Activated CD4-positive, alpha-beta T cell treated with anti-CD3 and anti-CD28 coated beads, Interleukin-2, amount 10 ng/mL, durations not matched to agents 24 days and 14 days (primary cell): ENCODE data around the gene KRT39. TPM values are rescaled to one million over a fixed set of nuclear protein-coding genes. Genes with fewer than 3 reads are reported as not detected.
"Not testable (repeated sequence)": the region's sequence is repeated elsewhere in the genome, so short reads cannot be mapped to it uniquely, and the experiment has no call there.

Experiments used
- DNase-seq: peaks from one replicate; pipeline ENCODE4 v3.0.0; 2022
- H3K27ac Mint-ChIP-seq: one replicate; pipeline ENCODE4 v1.8.0; 2022; ENCODE audit warnings: mild to moderate bottlenecking, mixed read lengths
- H3K27me3 Mint-ChIP-seq: one replicate; pipeline ENCODE4 v1.8.0; 2022; ENCODE audit warnings: mixed read lengths
- H3K36me3 Mint-ChIP-seq: one replicate; pipeline ENCODE4 v1.8.0; 2022; ENCODE audit warnings: low read depth, mild to moderate bottlenecking, mixed read lengths
- H3K4me1 Mint-ChIP-seq: one replicate; pipeline ENCODE4 v1.8.0; 2021; ENCODE audit warnings: mixed read lengths
- H3K4me3 Mint-ChIP-seq: one replicate; pipeline ENCODE4 v1.8.0; 2022; ENCODE audit warnings: mild to moderate bottlenecking, moderate library complexity, mixed read lengths
- H3K9me3 Mint-ChIP-seq: one replicate; pipeline ENCODE4 v1.8.0; 2021; ENCODE audit warnings: mixed read lengths
- intact Hi-C: fragments of 100-400 bp; cut with micrococcal nuclease; formaldehyde crosslinking; loops from one replicate; pipeline ENCODE4 v1.15.1; 2023
- total RNA-seq: library from RNA; stranded (reverse); gene quantifications from 2 replicates; pipeline ENCODE4 v1.2.3, GENCODE V29; 2022

Gene KRT39
- total RNA-seq, 1 donor from 2014 or later, result not detected

DNA sequence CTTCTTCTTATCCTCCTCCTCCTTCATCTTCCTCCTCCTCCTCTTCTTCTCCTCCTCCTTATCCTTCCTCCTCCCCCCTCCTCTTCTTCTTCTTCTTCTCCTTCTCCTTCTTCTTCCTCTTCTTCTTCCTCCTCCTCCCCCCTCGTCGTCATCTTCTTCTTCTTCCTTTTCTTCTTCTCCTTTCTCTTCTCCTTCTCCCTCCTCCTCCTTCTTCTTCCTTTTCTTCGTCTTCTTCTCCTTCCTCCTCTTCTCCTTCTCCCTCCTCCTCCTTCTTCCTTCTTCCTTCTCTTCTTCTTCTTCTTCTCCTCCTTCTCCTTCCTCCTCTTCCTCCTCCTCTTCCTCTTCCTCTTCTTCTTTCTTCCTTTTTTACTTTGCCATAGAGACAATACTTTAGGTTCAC, 24.2 kb downstream of the KRT39 start:
- no peaks in the 10 kb centered on the region for H3K36me3 Mint-ChIP-seq
- intact Hi-C loops, result no loop called here
- no peak overlapping the region for H3K27ac Mint-ChIP-seq
- H3K9me3 Mint-ChIP-seq, result no peaks in the 10 kb centered on the region
- no peaks in the 10 kb centered on the region for H3K4me1 Mint-ChIP-seq
- no peak overlapping the region for H3K4me3 Mint-ChIP-seq
- H3K27me3 Mint-ChIP-seq, result peaks cover 32% of the 10 kb centered on the region
- DNase-seq, result no peak

DNA sequence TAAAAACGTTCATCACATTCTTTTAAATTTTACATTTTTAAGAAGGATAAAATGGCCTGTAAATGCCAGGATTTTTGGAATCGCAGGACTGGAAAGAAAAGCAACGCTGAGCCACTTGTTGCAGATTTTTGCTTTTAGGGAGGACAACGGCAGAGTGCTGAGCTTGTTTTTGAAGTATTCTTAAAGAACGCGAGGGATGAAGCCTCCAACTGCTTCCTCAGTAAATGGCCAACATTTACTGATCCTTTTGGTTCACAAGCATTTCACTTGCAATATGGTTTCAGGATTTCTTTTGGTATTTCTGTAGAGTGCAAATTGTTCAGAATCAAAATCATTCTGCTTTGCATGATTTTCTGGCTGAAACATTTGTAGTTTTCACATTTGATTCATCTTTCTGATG, 26.5 kb downstream of the KRT39 start:
- H3K27ac Mint-ChIP-seq, result no peak overlapping the region
- H3K36me3 Mint-ChIP-seq, result no peaks in the 10 kb centered on the region
- H3K9me3 Mint-ChIP-seq, result no peaks in the 10 kb centered on the region
- peaks cover 18% of the 10 kb centered on the region for H3K27me3 Mint-ChIP-seq
- intact Hi-C loops, result no loop called here
- H3K4me1 Mint-ChIP-seq, result no peaks in the 10 kb centered on the region
- DNase-seq, result no peak
- H3K4me3 Mint-ChIP-seq, result no peak overlapping the region

DNA sequence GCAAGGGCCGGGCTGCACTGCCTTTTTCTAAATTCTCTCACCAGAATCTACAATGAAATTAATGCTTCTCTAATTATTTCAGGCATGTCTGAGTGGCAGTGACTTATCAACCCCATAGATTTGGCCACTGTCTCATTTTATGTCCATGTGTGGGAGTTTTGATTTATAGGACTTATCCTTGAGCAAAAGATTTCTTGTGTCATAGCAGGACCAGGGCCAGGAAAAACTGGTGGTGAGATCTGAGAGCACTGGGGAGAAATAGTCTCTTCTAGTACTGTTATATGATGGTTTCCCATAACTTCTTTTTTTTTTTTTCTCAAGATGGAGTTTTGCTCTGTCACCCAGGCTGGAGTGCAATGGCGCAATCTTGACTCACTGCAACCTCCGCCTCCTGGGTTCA, 27.8 kb downstream of the KRT39 start:
- peaks cover 13% of the 10 kb centered on the region for H3K27me3 Mint-ChIP-seq
- intact Hi-C loops, result no loop called here
- H3K36me3 Mint-ChIP-seq, result no peaks in the 10 kb centered on the region
- no peak overlapping the region for H3K4me3 Mint-ChIP-seq
- H3K4me1 Mint-ChIP-seq, result no peaks in the 10 kb centered on the region
- no peak overlapping the region for H3K27ac Mint-ChIP-seq
- no peaks in the 10 kb centered on the region for H3K9me3 Mint-ChIP-seq
- no peak for DNase-seq

DNA sequence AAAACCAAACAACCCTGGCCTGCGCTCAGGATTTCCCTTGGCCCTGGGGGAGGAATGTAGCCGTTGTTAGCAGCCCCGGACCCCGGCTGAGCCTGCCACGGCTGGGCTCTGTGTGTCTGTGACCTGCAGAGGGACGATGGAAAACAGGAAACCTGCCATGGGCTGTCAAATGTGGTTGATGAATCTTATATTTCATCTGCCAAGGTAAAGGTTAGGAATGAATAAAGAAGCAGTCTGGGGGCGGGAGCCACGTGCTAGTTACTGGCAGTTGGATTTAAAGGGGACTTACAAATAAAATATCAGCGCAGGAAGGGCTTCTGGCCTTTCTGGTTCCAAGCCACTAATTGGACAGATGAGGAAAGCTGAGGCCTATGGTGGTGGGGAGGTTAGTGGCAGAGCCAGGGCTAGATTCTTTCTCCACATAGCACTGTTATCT, 29.3 kb downstream of the KRT39 start, which contains the start of gene KRT23:
Gene KRT23, minus strand, starts transcription at position 263 of the 436 bp plus-strand sequence. CDS start 1,043 bp downstream, outside the sequence.
- no peak for DNase-seq
- H3K27me3 Mint-ChIP-seq, result peaks cover 17% of the 10 kb centered on the region
- H3K9me3 Mint-ChIP-seq, result no peaks in the 10 kb centered on the region
- no peak within 1 kb of the TSS for H3K27ac Mint-ChIP-seq
- intact Hi-C loops, result no loop called here
- no peaks in the 10 kb centered on the region for H3K4me1 Mint-ChIP-seq
- H3K4me3 Mint-ChIP-seq, result no peak within 1 kb of the TSS
- no peaks in the 10 kb centered on the region for H3K36me3 Mint-ChIP-seq

DNA sequence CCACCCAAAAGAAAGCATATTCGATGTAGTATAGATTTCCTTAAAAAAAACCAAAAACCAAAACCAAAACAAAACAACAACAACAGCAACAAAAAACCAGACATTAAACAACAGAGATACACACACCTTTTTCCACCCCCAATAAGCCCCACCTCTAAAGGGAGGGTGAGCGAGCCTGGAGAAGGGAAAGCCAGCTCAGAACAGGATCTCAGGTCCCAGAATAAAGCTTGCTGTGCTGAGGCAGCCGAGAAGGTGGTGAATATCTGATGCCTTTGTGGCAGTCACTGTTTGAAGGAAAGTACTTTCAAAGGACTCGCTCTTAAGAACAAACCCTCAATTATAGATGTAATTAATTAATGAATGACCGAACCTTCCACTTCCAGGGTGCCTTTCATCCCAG, 29.8 kb downstream of the KRT39 start:
- Mint-ChIP-seq H3K4me1 (no peaks in the 10 kb centered on the region), H3K9me3 (no peaks in the 10 kb centered on the region), H3K36me3 (no peaks in the 10 kb centered on the region), H3K4me3 (no peak overlapping the region), H3K27ac (no peak overlapping the region), H3K27me3 (peaks cover 16% of the 10 kb centered on the region)
- intact Hi-C loops, result no loop called here
- no peak for DNase-seq

DNA sequence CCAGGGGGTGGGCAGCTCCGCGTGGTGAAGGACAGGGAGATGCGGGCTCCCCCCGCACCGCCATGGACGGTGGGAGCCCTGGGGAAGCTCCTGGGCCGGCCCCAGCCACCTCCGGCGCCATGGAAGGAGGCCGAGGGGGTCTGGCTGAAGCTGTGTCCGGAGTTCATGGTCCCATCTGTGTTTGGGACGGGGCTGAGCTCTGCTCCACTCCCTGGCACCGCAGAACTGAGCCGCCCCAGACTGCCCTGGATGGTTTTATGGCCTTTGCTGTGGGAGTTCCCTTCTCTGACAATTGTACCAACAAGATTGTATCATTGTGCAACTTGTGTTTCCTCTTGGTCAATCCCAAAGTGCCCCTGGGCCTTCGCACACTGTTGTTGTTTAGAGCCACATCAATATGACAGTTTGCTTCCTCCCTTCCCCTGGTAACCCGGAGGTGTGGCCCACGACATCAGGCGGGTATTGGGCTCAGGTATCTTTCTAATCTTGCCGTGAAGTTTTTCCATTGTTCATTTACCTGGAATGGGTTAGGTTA, 30.2 kb downstream of the KRT39 start:
- Mint-ChIP-seq H3K4me1 (no peaks in the 10 kb centered on the region), H3K9me3 (no peaks in the 10 kb centered on the region), H3K4me3 (no peak overlapping the region), H3K27ac (no peak overlapping the region), H3K36me3 (no peaks in the 10 kb centered on the region), H3K27me3 (peaks cover 16% of the 10 kb centered on the region)
- intact Hi-C loops, result no loop called here
- DNase-seq, result no peak

DNA sequence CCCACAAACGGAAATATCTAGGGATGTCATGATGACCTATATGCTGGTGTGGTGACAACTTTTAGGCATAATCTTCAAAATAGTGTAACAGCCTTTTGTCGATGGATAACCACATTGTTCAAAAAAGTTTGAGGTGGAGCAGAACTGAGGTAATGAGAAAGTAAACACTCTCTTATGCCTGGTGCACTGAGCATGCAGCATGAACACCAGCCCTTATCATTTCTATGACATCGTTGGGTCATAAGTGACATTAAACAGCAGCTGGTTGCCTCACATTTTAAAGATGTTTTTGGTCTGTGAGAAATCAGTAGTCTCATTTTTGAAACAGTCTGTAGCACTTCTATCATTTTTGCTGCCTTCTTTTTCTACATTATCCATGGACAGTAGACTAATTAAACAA, 31.1 kb downstream of the KRT39 start:
- Mint-ChIP-seq H3K9me3 (no peaks in the 10 kb centered on the region), H3K36me3 (no peaks in the 10 kb centered on the region), H3K4me1 (no peaks in the 10 kb centered on the region), H3K4me3 (no peak overlapping the region), H3K27ac (no peak overlapping the region), H3K27me3 (peaks cover 16% of the 10 kb centered on the region)
- no peak for DNase-seq
- intact Hi-C loops, result no loop called here

DNA sequence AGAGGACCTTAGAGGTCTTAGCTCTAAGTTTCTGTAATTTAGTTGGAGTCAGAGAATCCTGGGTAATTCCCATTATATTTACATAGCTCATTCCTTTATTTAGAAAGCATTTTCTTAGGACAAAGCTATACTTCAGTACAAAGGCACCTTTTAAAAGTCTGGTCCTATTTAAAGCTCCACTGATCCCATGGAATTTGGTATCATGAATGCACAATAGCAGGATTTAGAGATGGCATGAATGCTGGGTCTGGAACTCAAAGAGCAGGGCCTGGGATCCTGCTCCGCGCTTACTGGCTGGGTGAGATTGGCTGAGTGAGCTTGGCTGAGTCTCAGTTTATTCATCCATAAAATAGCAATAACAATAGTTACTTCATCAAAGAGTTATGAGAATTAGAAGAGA, 34.1 kb downstream of the KRT39 start:
- H3K9me3 Mint-ChIP-seq, result no peaks in the 10 kb centered on the region
- H3K27me3 Mint-ChIP-seq, result peaks cover 18% of the 10 kb centered on the region
- no peak overlapping the region for H3K4me3 Mint-ChIP-seq
- no peak for DNase-seq
- H3K27ac Mint-ChIP-seq, result no peak overlapping the region
- no peaks in the 10 kb centered on the region for H3K4me1 Mint-ChIP-seq
- no peaks in the 10 kb centered on the region for H3K36me3 Mint-ChIP-seq
- intact Hi-C loops, result no loop called here

DNA sequence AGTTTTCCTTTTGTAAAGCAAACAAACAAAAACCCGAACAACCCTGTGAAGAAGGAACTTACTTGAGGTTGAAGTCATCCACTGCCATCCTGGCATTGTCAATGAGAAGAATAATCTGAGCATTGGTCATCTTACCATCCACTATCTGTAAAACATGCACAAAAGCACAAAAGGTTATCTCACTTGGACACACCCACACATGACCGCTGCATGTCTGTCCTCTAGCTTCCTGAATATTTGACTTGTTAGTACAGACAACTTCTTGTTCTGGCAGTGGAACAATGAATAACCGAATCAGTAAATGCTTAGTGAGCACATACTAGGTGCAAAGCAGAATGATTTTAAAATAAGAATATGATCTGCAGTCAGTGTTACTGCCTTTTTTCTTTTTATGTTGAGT, 35.4 kb downstream of the KRT39 start:
- intact Hi-C loops, result no loop called here
- Mint-ChIP-seq H3K4me3 (no peak overlapping the region), H3K27me3 (peaks cover 26% of the 10 kb centered on the region), H3K9me3 (no peaks in the 10 kb centered on the region), H3K27ac (no peak overlapping the region), H3K36me3 (no peaks in the 10 kb centered on the region), H3K4me1 (no peaks in the 10 kb centered on the region)
- DNase-seq, result no peak

DNA sequence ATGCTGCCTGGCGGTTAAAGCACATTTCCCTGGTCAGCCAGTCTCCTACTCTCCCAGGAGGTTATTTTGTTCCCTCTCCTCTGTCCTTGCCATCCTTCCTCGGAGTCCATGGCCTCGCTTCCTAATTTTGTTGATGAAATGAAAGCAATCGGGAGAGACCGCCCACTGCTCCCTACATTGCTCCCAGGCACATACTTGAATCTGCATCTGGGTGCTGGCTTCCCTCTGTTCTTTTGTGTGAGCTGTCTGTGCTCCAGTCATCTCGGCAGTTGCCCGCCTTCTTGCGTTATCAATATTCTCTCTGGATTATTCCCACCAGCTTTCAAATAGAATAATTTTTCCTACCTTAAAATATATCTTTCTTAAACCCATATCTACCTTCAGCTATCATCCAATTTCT, 40.4 kb downstream of the KRT39 start:
- H3K36me3 Mint-ChIP-seq, result no peaks in the 10 kb centered on the region
- no peak overlapping the region for H3K4me3 Mint-ChIP-seq
- intact Hi-C loops, result no loop called here
- H3K4me1 Mint-ChIP-seq, result no peaks in the 10 kb centered on the region
- DNase-seq, result no peak
- no peak overlapping the region for H3K27ac Mint-ChIP-seq
- no peaks in the 10 kb centered on the region for H3K9me3 Mint-ChIP-seq
- peaks cover 20% of the 10 kb centered on the region for H3K27me3 Mint-ChIP-seq

DNA sequence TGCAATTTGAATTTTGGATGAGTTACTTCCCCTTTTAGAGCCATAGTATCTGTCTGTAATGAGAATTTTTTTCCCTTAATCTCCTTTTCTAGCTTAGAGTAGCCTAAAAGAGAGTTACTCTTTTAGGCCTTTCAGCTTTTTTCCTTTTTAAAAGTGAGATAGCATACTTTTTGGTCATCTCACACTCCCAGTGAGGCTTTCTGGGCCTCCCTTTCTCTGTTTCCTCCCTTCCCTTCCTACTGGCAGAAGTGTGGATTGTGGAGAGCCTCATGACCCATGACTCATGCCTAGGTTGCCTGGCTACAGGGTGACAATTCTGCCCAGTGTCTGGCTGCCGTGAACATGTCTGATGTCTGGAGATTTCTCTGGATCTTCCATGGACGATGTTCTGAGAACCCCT, 44.5 kb downstream of the KRT39 start:
- Mint-ChIP-seq H3K27me3 (peaks cover 22% of the 10 kb centered on the region), H3K4me1 (no peaks in the 10 kb centered on the region), H3K4me3 (no peak overlapping the region), H3K36me3 (no peaks in the 10 kb centered on the region), H3K27ac (no peak overlapping the region), H3K9me3 (no peaks in the 10 kb centered on the region)
- DNase-seq, result no peak
- intact Hi-C loops, result no loop called here

DNA sequence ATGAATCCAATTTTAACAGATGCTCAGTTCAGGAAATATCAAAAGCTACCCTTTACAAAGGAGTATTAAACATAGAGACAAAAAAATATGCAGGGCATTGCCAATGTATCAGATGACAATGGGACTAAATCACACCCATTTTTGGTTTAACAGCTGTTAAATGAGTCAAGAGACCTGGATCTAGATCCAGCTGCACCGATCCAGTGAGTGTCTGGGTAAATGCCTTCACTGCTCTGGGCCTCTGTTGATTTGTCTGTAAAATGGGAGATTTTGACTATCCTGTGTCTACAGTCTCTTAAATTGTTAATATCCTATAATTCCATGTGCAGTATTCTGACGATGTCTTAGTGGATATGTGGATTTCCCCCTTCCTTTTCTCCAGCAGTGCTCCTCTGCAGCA, 45.7 kb downstream of the KRT39 start:
- H3K4me1 Mint-ChIP-seq, result no peaks in the 10 kb centered on the region
- peaks cover 14% of the 10 kb centered on the region for H3K27me3 Mint-ChIP-seq
- H3K36me3 Mint-ChIP-seq, result no peaks in the 10 kb centered on the region
- no peaks in the 10 kb centered on the region for H3K9me3 Mint-ChIP-seq
- H3K4me3 Mint-ChIP-seq, result no peak overlapping the region
- intact Hi-C loops, result no loop called here
- no peak for DNase-seq
- H3K27ac Mint-ChIP-seq, result no peak overlapping the region

DNA sequence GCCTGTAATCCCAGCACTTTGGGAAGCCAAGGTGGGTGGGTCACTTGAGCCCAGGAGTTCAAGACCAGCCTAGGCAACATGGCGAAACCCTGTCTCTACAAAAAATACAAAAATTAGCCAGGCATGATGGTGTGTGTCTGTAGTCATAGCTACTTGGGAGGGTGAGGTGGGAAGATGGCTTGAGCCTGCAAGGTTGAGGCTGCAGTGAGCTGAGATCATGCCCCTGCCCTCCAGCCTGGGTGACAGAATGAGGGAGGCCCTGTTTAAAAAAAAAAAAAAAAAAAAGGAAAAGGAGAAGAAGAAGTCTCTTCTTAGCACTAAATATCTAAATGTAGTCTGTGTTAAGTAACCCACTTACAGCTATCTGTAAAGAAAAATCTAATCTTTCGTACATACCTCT, 49.6 kb downstream of the KRT39 start:
- H3K27me3 Mint-ChIP-seq, DNase-seq, H3K4me1 Mint-ChIP-seq, H3K27ac Mint-ChIP-seq, intact Hi-C loops, H3K4me3 Mint-ChIP-seq, H3K9me3 Mint-ChIP-seq, H3K36me3 Mint-ChIP-seq: not testable (repeated sequence)

DNA sequence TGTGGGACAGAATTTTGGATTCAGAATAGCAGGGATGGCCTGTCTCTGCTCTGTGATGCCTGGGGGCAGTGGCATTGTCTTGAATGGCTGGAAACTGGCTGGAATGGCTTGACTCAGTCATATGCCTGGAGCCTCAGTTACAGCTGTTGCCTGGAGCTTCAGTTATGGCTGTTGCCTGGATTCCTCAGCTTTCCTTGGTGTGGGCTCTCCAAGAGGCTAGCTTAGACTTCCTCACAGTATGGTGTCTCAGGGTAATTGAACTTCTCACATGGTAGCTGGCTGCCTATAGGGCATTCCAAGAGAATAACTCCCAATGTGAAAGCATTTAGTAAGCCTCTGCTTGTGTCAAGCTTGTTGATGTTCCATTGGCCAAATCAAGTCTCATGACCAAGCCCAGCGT, 50.4 kb downstream of the KRT39 start:
- Mint-ChIP-seq H3K36me3 (no peaks in the 10 kb centered on the region), H3K27ac (no peak overlapping the region), H3K4me3 (no peak overlapping the region), H3K27me3 (peaks cover 12% of the 10 kb centered on the region), H3K4me1 (peaks cover 2% of the 10 kb centered on the region), H3K9me3 (no peaks in the 10 kb centered on the region)
- intact Hi-C loops, result no loop called here
- DNase-seq, result no peak

DNA sequence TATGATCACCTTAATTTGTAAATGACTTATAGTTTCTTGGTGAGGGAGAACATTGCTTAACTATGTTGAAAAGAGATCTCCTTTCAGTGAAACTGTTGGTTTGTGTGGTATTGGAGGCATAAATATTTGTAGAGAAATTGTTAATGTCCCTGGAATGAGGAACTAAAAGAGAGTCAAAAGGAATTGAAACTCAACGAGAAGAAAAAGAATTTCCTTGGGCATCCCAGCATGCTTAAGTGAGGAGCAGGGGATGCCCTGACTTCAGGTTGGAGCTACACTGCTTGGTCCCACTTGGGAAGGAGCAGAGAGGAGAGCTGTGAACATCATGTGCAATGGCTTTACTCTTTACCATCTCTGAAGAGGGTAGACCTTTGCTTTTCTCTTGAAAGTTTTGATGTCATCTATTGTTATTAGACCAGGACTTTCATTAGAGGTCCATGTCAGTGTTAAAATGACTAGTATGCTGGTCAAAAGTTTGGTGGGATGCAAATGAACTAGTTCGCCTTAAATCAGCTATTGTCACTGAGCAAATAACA, 51.0 kb downstream of the KRT39 start:
- Mint-ChIP-seq H3K27ac (no peak overlapping the region), H3K27me3 (peaks cover 11% of the 10 kb centered on the region), H3K36me3 (no peaks in the 10 kb centered on the region), H3K9me3 (no peaks in the 10 kb centered on the region), H3K4me3 (no peak overlapping the region), H3K4me1 (peaks cover 2% of the 10 kb centered on the region)
- intact Hi-C loops, result no loop called here
- no peak for DNase-seq
